Muscle of arm (tissue), 14 donors: Measurements from ENCODE around the gene RNFT1. TPM values are rescaled to one million over a fixed set of nuclear protein-coding genes. Genes with fewer than 3 reads are reported as not detected.
"Not testable (repeated sequence)": the region's sequence is repeated elsewhere in the genome, so short reads cannot be mapped to it uniquely, and the experiment has no call there.

Source experiments
- DNase-seq: peaks from one replicate; pipeline ENCODE4 v3.0.0-alpha.2; 2013
- long read RNA-seq, 11 donors: transcript quantifications; one replicate each; lab custom pipeline, GENCODE V29; 2026
- polyA plus RNA-seq, 12 donors: library from polyadenylated mRNA; unstranded; fragments of 120-200 nt; gene quantifications; one replicate each; pipeline ENCODE4 v1.2.1, GENCODE V29; 2013; ENCODE audit not compliant: insufficient read length in 12 of 12

The RNFT1 gene, protein sequence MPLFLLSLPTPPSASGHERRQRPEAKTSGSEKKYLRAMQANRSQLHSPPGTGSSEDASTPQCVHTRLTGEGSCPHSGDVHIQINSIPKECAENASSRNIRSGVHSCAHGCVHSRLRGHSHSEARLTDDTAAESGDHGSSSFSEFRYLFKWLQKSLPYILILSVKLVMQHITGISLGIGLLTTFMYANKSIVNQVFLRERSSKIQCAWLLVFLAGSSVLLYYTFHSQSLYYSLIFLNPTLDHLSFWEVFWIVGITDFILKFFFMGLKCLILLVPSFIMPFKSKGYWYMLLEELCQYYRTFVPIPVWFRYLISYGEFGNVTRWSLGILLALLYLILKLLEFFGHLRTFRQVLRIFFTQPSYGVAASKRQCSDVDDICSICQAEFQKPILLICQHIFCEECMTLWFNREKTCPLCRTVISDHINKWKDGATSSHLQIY
- 10 to 100 TPM in 11 of 12 donors, not detected in 1; 13.6 to 24.1 (median 18.5) TPM for polyA plus RNA-seq
- long read RNA-seq, donor 1, transcript RNFT1-201 (9 exons, 2,101 nt): major isoform, 5 of 10 reads
- long read RNA-seq, donor 1, partial matches to known transcripts: 0 of 10 reads
- long read RNA-seq, donor 1, other reads (novel, unspliced or antisense): 0 of 10 reads
- long read RNA-seq, donor 2, transcript RNFT1-201 (9 exons, 2,101 nt): major isoform, 7 of 12 reads
- long read RNA-seq, donor 2, partial matches to known transcripts: 0 of 12 reads
- long read RNA-seq, donor 2, other reads (novel, unspliced or antisense): 0 of 12 reads
- long read RNA-seq, donor 3, partial matches to known transcripts: 0 of 5 reads
- long read RNA-seq, donor 3, other reads (novel, unspliced or antisense): 0 of 5 reads
- long read RNA-seq, donor 4: 0 reads
- long read RNA-seq, donor 5, transcript RNFT1-201 (9 exons, 2,101 nt): major isoform, 5 of 9 reads
- long read RNA-seq, donor 5, partial matches to known transcripts: 0 of 9 reads
- long read RNA-seq, donor 5, other reads (novel, unspliced or antisense): 0 of 9 reads
- long read RNA-seq, donor 6, partial matches to known transcripts: 0 of 2 reads
- long read RNA-seq, donor 6, other reads (novel, unspliced or antisense): 0 of 2 reads
- long read RNA-seq, donor 7, partial matches to known transcripts: 0 of 1 reads
- long read RNA-seq, donor 7, other reads (novel, unspliced or antisense): 0 of 1 reads
- long read RNA-seq, donor 8, partial matches to known transcripts: 5 of 8 reads
- long read RNA-seq, donor 8, other reads (novel, unspliced or antisense): 0 of 8 reads
- long read RNA-seq, donor 9, partial matches to known transcripts: 5 of 6 reads
- long read RNA-seq, donor 9, other reads (novel, unspliced or antisense): 0 of 6 reads
- long read RNA-seq, donor 10, partial matches to known transcripts: 0 of 5 reads
- long read RNA-seq, donor 10, other reads (novel, unspliced or antisense): 0 of 5 reads
- long read RNA-seq, donor 11, partial matches to known transcripts: 0 of 1 reads
- long read RNA-seq, donor 11, other reads (novel, unspliced or antisense): 0 of 1 reads

DNA sequence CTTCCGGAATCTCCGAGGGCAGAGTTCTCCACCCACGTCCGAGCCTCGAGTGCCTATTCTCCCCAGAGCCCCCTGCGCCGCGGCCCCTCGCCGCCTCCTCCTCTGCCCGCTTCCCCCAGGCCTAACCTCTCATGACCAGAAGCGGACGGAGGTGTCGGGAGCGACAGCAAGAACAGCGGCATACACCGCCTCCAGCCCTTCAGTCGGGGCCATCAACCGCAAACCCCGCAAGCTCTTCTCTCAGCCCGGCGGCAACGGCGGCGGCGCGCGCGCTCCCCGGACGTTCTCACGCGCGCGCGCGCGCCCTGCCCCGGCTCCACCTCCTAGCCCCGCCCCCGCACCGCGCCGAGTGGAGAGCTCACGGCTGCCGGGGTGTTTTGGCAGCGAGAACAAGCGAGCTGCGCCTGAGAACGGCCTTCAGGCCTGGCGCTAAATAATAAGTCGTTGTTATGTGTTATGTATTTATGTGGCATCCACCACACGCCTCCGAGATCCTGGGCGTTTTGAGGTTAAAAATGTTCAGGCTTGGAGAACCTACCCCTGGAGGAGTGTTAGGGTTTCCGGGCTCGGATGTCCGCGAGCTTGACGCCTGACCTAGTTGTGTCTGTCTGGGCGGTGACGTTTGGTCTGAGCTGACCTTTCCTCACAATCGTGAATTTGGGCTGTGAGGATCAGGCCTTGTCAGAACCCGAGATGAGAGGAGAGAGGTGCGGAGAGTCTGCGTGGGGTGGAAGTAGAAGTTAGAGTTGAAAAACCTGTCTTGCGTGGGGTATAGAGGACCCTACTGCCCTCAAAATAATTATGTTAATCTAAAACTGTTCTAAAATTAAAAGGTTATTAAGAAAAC is at the start of gene RNFT1:
Gene RNFT1 (minus strand): TSS at position 259 of the 847 bp plus-strand sequence. CDS start 77 bp downstream, at position 182.
- DNase-seq: peak; percentile 89

DNA sequence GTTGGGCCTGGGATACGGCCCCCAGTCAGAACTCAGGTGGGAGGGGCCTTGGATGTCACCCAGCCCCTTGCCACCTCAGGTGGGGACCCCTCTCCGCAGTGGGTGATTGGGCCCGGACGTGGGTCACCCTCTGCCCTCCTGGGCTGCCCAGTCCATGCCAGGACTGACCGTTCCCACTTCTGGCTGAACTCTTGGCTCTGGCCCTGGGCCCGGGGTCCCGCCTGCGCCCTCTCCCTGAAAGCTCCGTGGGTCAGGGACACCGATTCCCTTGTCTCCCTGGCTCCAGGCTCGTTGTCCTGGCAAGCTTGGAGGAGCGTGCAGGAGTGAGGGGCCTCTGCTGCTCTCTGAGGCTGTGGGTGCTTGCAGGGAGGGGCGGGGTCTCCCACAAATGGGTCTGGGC is 44.8 kb upstream of the RNFT1 start:
- not testable (repeated sequence) for DNase-seq

DNA sequence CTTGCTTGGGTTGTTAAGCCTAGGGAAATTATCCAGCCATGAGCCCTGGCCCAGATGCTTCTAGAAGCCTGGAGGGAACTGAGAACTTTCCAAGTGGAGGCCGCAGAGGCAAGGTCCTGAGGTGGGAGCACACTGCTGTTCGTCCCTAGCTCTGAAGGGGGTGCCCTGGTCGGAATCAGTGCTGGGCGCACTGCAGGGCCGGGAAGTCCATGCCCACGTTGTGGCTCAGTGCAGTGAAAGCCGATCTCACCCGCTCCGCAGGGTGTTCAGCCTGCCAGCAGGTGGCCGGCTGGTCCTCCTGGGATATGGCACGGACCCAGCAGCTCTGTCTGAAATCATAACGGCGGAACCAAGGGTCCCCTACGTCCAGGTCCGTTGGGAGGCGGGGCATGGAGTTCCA is 43.8 kb upstream of the RNFT1 start:
- not testable (repeated sequence) for DNase-seq

GRCh38 chr17:60006160-60006559 is 41.6 kb upstream of the RNFT1 start:
- DNase-seq: no peak

DNA sequence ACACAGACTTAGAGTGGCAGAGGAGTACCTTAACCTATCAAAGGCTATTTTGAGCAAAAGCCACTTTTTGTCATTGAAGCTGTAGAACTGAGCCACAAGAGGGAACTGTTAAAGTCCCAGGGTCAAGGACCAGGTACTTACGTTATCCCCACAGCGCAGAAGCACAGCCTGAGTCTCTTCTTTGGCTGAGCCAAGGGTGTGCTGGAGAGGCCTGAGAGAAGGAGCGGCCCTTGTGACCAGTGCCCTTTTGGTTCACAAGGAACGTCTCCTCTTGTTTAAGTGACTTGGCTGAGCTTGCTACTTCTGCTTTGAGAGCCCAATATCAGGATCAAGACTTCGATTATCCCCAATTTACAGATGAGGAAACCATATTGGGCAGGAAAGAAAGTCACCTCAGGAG is 40.0 kb upstream of the RNFT1 start:
- DNase-seq: not testable (repeated sequence)

- not testable (repeated sequence) for DNase-seq
Observed at GRCh38 chr17:60002405-60002804, 37.9 kb upstream of the RNFT1 start.

DNA sequence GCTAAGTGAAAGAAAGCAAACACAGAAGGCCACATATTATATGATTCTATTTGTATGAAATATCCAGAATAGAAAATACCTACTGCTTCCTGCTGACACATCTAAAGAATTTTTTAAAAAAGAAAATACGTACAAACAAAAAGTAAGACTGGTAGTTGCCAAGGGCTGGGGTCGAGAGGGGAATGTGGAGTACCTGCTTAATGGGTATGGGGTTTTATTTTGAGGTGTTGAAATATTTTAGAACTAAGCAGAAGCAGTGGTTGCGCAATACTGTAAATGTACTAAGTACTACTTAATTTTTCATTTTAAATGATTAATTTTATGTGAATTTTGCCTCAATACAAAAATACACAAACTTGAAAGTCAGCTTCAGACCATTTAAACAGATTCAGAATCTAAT is 32.1 kb upstream of the RNFT1 start:
- DNase-seq: not testable (repeated sequence)

DNA sequence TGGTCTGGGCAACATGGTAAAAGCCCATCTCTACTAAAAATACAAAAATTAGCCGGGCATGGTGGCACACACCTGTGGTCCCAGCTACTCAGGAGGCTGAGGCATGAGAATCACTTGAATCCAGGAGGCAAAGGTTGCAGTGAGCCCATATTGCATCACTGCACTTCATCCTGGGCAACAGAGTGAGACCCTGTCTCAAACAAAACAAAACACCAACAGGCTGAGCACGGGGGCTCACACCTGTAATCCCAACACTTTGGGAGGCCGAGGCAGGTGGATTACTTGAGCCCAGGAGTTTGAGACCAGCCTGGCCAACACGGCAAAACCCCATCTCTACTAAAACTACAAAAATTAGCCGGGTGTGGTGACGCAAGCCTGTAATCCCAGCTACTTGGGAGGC is 10.6 kb upstream of the RNFT1 start:
- DNase-seq: not testable (repeated sequence)

GRCh38 chr17:59973483-59973882 is 8.9 kb upstream of the RNFT1 start:
- DNase-seq: not testable (repeated sequence)

DNA sequence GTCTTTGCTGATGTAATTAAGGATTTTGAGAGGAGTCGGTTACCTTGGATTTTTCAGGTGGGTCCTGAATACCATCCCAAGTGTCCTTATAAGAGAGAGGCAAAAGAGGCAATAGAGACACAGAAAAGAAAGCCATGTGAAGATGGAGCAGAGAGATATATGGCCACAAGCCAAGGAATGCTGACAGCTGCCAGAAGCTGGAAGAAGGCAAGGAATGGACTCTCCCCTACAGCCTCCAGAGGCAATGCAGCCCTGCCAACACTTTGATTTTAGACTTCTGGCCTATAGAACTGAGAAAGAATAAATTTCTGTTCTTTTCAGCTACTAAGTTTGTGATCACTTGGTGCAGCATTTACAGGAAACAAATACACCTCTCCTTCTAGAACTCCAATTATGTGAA is 8.2 kb upstream of the RNFT1 start:
- DNase-seq: peak; percentile 29

GRCh38 chr17:59971771-59972170 is 7.2 kb upstream of the RNFT1 start:
- not testable (repeated sequence) for DNase-seq

- peak; percentile 59 for DNase-seq
Observed at GRCh38 chr17:59963738-59964481, 630 bp downstream of the RNFT1 start.

GRCh38 chr17:59962739-59963318 is 1.7 kb downstream of the RNFT1 start:
- no peak for DNase-seq

- not testable (repeated sequence) for DNase-seq
Observed at GRCh38 chr17:59959574-59959973, 5.0 kb downstream of the RNFT1 start.

DNA sequence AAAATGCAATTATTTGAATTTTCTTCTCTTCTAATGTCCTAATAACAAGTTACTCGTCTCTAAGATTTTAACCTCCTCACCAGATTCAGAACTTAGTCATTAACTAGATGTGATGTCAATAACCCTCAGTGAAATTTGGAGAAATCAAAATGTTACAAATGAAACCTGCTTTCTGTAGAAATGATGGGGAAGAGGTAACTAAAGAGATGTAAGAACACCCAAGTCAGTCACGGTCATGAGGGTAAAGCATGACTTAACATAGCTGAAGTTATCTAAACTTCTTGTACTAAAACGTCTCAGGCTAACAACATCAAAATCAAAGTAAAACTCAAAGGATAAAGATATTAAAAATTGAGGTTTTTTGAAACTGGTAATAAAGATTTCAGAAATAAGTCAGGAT is 9.7 kb downstream of the RNFT1 start:
- no peak for DNase-seq

GRCh38 chr17:59950049-59950448 is 14.5 kb downstream of the RNFT1 start:
- no peak for DNase-seq

GRCh38 chr17:59947310-59947709 is 17.2 kb downstream of the RNFT1 start:
- not testable (repeated sequence) for DNase-seq

GRCh38 chr17:59946433-59946832 is 18.1 kb downstream of the RNFT1 start:
- DNase-seq: not testable (repeated sequence)

GRCh38 chr17:59941131-59941530 is 23.4 kb downstream of the RNFT1 start:
- DNase-seq: no peak
